ENCODE data around the gene FAM174B.

The FAM174B gene

DNA sequence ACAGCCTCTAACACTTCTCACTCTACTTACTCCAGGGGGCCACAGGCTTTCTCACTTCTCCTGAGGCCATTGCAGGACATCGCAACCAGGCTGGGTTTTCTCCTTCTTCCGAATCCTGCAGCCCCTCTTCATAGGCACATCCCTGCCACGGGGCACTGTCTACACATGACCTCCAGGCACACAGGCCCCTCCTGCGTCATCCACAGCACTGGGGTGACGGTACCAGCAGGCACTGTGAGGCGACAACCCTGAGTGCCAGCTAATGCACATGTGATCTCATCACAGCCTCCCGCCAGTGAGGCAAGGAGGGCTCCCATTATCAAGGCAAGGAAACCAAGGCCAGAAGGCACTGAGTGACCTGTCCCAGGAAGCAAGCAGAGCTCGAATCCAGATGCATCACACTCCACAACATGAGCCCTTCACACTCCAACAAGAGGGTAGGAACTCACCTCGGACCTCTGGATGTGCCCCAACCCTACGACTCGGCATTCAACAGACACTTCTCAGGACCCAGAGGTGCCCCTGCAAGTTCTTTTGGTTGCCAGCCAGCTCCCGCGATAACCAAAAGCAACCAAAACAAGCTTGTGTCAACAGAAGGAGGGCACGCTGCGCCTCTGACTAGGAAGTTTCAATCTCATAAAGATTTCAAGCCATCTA is 16.7 kb downstream of the FAM174B start:
- no peak for DNase-seq

DNA sequence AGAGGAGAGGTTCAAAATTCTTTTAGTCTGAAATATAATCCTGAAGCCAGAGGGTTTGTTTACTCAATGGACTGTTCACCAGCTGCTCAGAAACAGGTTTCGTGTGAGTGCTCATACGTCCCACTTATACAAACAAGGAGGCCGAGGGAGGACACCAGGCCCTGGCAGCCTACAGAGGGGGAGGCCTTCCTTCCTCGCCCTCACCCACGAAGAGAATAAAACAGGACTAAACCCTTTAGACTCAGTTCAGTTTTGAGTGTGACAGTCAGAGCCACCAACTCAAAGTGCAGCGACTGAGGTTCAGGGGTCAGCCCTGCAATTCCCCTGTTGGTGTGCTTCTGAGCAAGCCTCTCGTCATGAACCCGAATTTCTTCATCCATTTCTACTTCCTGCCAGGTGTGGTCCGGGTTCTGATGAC is 17.3 kb downstream of the FAM174B start:
- DNase-seq = no peak

DNA sequence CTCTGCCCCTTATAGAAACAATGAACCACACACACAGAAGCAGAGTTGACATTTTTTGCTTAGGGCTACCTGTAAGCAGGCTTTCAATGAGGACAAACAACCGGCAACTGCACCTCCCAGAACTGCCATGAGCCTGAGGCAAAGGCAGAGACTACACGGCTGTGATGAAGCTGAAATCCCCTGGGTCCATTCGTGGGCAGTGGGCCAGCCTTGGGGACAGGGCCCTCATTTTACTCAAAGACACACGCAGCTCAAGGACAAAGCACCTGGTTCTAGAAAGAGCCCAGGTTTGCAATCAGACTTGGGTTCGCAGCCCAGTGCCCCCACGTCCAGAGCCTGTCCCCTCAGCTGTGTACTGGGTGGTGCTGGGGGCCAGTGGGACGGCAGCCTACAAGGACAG is 17.9 kb downstream of the FAM174B start:
- DNase-seq = no peak

DNA sequence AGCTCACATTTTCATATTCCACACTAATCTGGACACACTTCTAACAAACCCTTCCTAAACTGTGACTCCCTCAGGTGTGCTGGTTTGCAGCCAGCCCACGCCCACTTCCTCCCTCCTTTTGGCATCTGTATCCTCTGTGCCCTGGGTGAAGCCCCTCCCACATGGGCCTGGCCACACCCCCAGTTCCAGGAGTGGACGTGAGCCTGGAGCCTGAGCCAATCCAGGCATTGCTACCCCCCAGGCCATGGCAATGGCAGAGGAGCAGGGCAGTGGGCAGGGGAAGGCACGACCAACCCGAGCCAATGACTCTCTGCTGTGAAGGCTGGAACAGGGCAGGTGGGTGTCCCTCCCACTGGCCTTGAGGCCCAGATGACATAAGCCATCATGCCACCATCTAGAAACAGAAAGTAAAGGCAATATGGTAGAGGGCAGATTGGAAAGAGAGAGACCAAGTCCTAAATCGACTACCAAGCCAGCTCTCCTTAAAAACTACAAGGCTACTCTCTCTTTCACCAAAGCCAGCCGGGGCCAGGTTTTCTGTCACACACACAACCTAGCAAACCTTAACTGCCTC is 18.6 kb downstream of the FAM174B start:
- DNase-seq = no peak

DNA sequence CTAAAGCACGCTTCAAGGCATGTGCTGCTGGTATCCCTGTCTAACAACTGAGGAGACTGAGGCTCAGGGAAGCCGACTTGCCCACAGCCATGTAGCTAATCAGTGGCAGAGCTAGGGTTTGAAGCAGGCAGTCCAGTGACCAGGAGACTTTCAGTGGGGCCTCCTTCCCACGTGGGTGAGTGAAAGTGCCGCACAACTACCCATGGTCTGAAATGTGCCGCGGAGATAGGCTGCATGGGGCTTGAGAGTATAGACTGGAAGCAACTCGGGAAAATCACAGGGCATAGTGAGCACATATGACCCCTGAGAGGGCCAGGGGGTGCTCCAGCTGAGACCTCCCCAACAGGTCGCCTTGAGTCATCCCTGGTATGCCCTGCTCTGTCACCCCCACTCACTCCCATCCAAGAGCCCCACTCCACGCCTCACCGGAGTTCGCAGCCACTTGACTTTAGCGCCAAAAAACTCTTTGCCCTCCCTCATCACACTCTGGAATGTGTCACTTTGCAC is 19.1 kb downstream of the FAM174B start:
- no peak for DNase-seq

DNA sequence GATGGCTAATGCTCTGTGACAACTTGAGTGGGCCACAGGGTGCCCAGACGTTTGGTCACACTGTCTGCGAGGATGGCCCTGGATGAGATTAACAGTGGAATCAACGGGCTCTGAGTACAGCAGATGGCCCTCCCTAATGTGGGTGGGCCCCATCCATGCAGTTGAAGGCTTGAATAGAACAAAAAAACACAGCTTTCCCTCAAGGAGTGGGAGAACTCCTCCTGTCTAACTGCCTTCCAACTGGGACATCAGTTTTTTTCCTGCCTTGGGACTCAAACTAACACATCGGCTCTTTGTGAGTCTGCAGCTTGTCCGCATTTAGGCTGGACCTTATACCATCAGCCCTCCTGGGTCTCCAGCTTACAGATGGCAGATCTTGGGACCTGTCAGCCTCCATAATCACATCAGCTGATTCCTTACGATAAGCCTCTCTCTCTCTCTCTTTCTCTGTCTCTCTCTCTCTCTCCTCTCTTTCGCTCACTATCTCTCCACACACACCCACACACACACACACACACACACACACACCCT is 20.8 kb downstream of the FAM174B start:
- DNase-seq = no peak

DNA sequence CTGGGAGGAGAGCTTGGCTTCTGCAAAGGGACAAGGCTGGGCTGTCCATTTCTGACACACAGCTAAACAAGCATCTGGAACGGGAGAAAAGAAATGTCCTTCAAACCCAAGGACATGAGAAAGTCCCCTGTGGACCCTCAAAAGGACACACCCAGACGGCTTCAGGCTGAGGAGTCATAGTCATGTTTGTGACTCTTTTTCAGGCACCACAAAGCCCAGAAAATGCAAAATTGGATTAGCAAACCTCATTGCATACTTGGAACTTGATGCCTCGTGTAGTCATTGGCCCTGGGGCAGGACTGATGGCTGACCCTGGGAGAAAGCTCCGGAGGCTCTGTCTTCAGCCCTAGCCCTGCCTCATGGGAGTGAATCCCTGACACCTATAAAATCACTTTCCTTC is 21.5 kb downstream of the FAM174B start:
- DNase-seq = no peak

DNA sequence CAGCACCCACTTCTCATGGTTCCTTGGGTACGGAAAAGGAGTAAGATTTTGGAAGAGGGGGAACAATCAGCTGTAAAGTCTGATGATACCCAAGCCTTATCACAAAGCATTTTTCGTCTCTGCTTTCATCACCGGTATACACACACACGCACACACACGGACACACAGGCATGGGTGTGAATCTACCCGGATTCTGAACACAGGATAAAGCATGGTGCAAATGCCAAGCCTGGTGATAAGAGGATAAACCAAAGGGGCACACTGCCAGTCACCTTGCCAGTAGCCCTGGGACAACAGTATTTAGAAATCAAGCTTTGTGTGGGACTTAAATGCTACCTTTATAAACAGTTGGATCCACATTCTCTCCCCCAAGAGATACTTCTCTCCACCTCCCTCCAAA is 22.2 kb downstream of the FAM174B start:
- no peak for DNase-seq

DNA sequence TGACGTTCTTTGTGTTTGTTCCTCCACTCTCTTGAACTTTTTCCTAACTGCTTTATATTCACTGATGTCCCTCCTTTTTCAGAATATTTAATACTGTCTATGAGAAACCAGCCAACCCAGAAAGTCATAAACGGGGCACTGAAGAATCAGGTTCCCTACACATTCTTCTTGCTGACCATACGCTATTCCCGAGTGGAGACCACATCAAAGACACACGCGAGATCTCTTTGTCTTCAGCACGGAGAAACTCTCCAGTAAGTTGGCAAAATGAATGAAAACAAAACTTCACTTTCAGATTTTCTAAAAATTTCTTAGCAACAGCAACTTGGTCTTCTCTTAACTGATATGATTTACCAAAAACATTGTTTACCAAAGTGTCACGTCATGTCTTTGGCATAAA is 22.6 kb downstream of the FAM174B start:
- no peak for DNase-seq

DNA sequence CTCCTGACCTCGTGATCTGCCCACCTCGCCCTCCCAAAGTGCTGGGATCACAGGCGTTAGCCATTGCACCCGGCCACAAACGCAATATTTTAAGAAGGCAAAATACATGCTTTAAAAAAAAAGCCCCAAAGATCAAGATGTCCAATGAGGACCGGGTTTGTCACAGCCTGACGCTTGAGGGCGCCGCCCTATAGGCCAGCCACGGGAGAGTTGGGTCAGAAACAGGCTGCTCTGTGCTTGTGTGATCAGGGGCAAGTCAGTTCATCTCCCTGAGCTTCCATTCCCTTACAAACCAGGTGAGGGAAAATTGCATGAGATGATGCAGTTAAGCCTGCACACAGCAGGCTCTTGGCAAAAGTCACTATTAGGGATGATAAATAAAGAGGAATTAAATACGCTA is 23.9 kb downstream of the FAM174B start:
- DNase-seq = no peak

DNA sequence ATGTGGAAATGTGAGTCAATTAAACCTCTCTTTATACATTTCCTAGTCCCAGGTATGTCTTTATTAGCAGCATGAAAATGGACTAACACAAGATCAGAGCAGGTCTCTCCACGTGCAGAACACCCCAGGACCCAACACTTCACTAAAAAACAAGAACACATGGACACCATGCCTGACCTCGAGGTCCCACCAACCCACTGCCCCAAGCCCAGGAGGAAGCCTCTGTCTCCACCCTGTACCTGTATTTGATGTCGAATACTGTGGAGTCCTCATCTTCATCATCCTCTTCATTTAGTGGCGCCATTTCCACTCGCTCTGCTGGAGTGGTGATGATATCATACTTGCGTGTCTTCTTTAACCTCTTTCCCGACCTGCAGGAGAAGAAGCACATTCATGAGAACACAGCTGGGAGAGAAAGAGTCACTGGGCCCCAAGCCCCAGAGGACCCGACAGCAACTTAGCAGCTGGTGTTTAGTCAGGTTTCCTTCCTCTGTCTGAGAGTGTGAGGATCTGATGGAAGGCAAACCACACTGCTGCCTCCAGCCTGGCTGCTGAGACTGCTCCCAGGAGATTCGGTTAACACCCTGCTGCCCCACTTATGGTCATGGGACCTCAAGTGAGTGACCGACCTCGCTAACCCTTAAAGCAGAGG is 25.5 kb downstream of the FAM174B start:
- DNase-seq = no peak

DNA sequence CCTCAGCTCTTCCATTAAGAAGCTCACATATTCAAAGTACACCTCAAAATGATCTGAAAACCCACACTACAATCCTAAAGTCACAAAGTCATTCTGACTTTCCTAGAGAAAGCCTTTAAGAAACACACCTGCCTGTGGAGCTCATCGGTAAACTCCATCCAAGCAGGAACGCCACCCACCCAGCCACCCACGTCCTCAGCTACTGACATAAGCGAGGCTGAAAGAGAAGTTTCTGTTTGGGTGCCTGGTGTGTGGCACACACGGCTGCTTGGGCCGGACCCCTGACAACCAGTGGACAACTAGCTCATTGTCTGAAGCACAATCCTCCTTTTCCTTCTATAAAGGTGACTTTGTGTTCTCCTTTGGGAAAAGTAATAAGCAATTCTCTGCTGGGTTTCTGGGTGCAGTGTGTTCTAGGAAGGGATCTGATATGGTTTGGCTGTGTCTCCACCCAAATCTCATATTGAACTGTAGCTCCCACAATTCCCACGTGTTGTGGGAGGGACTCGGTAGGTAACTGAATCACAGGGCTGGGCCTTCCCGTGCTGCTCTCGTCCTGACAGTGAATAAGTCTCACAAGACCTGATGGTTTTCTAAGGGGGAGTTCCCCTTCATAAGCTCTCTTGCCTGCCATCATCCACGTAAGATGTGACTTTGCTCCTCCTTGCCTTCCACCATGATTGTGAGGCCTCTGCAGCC is 26.1 kb downstream of the FAM174B start:
- no peak for DNase-seq

DNA sequence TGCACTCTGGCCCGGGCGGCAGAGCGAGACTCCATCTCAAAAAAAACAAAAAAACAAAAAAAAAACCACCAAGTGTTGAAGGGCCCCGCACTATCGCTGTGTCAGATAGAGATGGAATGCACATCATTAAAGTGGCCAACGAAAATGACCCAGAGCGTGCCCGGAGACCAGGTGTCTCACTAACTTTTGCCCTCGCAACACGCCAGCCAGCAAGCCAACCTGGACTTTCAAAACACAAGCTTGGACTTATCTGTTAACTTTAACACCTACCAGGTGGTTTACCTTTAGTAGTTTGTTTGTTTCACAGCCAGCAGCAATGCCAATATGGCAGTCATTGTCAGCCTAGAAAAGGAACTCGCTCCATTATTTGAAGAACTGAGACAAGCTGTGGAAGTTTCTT is 28.6 kb downstream of the FAM174B start:
- no peak for DNase-seq

DNA sequence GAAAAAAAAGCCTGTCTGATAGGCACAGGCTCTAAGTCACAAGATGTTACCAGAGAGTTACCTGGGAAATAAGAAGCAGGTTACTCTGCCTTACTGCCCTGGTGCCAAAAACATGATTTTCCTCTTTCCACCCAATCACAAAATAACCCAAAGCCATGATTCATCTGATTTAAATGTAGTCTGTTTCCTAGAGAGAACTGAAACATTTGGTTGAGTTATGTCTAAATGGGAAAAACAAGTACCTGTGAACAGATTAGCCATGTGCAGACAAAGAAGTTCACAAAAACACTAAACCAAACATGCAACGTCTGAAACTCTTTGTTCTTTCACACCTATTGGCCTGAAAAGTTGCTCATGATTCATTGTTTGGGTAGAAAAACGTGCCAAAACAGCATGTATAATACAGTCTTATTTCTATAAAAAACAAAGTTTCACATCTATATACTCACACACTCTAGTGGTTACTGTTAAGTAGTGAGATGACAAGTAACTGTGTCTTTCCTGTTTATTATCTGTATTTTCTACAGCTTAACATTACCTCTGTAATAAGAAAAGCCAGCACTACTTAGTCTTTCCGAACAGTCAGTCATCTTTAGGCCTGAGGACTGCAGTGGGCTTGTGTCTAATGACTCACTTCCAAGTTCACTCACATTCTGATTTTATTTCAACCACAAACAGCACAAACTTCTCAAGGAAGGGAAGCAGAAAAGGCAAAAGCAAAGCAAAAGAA is 30.2 kb downstream of the FAM174B start:
- no peak for DNase-seq

DNA sequence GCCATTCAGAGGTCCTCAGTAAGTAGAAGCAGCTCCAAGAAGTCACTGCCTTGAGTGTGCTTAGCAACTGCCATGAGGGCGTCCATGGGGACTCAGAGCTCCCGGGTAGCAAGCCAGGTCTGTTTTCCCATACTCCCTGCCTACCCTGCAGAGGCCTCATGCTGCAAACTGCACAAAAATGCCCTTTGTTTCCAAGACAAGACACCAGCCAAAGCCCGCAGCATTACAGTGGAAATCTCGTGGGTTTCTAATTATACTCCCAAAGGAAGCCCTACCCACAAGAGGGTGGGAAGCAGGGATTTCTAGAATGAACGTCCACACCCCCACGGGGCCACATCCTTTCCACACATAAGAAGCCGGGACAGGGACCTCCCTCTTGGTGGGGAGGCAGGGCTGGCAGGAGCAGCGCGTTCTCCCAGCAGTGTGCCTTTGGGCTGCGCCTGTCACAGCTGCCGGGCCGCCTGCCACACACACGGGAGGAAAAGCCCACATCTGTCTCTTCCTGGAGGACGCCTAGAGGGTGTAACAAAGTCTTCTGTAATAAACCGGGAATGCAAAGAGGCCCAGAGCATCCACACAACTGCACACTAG is 31.1 kb downstream of the FAM174B start:
- no peak for DNase-seq

DNA sequence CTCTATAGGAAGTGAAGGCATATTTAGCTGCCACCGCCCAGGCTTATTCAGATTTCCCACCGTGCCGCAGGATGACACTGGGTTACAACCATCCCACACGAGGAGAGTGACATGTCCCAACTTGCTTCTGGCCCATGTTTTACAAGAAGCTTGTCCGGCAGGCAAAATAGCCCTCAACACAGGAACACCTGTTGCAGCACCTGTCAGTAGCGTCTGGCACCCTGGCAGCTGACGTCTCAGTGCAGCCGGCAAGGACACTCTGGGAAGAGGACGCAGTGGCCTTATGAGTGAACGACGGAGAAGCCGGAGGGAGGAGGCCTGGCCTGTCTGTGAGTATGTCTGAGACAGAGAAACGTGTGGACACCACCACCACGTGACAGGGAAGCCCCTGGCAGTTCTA is 32.1 kb downstream of the FAM174B start:
- no peak for DNase-seq

DNA sequence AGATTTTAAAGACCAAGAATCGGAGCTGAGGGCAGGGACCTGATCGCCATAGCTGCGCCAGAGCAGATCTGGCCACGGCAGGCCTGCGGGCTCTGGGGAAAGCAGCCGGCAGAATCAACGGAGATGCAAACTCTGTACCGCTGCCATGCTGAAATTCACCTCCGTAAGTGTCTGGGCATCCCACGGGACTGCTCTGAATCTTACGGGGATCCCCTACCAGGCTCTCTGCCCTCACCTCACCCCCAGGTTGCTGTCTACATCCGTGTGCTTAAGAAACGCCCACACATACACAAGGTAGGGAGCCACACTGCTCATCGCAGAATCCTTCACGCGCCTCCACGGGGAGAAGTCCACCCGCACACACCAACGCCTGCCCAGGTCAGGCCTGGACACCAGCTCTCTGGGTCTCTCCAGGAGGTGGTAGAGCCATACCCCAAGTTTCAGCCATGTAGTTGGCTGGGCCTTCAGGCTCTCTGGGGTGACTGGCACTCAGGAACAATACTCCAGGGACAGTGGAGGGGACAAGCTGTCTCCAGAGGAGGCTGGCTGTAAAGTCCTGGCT is 33.5 kb downstream of the FAM174B start:
- DNase-seq = no peak

DNA sequence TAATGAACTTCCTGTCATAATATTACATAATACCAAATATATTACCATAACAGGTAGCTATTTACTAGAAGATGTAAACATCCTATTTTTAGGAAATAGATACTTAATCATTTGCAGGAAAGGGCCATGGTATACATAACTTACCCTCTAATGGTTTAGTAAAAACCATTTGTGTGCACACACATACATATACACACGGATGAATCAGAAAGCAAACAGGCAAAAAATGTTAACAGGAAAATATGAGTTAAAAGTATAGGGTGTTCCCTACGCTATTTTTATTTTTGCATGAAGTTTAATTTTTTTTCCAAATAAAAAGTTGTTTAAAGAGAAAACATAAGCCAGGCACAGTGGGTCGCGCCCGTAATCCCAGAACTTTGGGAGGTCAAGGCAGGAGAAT is 34.6 kb downstream of the FAM174B start:
- no peak for DNase-seq

DNA sequence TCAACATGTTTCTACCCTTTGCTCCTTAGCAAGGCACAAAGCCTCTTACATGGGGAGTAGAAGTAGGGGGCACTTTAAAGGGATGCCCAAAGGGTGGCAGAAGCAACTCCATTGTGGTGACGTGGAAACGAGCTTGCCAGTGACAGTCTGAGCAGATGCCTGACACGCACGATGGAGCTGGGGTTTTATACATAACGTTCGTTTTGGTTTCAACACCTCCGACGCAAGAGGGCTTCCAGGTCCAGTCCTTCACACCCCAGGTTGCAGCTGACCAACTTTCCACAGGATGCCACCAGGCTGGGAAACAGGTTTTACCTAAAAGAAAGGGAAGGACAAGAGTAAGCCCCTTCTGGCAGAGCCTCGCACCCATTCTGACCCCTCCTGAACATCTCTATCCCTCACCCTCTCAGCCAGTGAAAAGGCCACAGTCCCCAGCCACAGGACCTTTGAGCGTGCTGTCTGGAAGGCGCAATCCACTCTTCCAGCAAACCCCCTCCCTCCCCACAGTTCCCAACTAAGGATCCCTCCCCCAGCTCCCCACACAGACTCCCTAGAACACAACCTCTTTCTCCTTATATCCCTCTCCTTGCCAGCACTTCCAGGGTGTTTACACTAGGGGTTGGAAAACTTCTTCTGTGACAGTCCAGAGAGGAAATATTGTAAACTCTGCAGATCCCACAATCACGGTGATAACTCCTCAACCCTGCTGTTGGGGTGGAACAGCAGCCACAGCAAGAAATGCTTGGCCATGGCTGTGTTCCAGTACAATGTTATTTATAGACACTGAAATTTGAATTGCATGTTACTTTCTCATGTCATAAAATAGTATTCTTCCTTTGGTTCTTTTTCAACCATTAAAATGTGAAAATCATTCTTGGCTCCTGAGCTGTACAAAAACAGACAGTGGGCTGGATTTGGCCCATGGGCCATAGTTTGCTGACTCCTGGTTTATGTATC is 36.2 kb downstream of the FAM174B start:
- DNase-seq = no peak

DNA sequence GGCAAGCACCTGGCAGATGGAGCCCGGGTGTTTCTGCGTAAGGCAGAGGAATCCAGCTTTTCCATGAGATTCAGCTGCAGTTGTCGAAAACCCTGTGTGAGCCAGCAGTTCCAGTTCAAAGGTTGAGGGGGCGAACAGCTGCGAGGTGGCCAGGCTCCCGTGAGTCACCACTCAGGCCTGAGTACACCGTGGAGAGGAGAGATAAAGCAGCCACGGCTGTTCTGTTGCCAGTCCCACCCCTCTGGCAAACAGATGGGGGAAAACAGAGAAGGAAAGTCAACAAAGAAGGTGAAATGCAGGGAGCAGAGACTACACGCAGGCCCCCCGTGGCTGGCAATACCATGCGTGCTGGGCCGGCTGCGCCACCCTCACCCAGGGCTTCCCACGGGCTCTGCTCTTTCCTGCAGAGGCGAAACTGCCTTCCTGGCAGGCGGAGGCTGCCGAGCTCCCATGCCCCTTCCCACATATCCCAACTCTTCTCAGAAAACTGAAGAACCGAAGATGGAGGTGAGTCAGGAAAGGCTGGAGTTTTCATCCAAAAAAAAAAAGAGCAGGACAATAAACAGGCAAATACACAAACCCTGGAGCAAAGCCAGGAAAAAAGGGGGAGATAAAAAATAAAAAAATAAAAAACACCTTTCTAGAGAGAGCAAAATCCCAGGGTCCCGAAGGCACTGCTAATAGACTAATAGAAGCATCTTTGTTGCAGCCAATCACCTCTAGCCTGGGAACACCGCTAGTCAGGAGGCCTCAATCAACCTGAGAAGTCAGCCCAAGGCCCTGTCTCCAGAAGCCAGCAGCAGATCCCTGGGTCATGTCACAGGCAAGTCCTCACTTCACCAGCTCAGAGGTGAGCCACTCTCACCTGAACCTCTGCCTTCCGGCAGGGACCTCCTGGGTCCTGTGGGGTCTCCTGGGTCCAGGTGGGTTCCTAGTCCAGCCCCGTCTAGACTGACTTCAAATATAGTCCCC is 37.7 kb downstream of the FAM174B start:
- no peak for DNase-seq

Measured in SW 1271 (cell line).